Epidermal melanocyte (primary cell): ENCODE results near the gene NUDT3.
A peak's percentile ranks its signal among the peaks of the same experiment; 100 is the strongest.

Source experiments
- DNase-seq: peaks from one replicate; pipeline ENCODE4 v3.0.0; 2011; ENCODE audit warnings: low spot score; ENCODE audit not compliant: insufficient read length

NUDT3 gene

DNA sequence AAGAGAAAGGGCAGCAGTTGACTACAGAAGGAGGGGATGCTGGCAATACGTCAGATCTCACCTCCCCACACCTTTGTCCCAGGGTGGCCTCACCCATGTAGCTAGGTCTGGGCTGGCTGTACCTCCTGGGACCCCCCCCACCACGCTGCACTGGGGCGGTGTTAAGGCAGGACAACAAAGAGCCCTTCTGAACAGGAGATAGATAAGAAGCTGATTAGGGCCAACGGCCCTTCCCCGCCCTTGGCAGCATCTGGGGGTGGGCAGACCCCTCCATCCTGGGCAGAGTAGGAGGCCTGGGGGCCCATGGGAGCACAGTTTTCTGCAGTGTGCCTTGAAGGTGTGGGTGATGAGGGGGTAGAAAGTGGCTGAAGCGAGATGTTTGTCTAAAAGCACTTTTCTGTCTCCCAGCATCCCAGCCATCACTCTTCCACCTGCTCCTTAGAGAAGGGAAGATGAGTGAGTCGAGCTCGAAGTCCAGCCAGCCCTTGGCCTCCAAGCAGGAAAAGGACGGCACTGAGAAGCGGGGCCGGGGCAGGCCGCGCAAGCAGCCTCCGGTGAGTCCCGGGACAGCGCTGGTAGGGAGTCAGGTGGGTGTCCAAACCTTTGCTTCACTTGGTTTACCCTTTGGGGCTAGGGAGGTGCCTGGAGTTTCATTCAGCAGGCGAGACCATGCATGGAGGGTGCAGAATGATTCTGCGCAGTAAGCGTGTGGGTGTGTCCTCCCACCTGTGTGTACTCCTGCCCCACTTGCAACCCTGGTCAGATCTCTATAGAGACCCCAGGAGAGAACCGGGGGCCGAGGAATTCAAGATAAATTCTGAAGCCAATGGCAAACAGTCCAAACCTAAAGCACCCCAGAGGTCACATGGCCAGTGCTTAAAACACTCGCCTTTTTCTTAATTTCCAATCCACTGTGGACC lies 151.9 kb downstream of the NUDT3 start:
- DNase-seq, result no peak

DNA sequence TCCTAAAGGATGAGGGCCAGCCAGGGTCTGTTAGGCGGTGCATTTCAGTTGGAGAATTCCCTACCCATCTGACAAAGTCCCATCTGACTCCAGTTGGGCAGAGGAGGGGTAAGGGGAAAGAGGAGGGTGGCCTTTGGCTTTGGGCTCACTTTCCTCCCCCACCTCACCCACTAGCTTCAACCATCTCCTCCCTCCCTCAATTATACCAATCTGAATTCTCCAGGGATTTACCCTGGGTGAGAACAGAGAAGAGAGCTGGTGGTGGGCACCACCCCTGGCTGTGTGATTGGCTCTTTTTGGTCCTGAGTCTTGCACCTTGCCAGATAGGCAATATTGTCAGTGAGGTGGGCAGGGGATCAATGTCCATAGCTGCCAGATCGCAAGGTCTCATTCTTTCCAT lies 152.6 kb downstream of the NUDT3 start:
- DNase-seq, result no peak

DNA sequence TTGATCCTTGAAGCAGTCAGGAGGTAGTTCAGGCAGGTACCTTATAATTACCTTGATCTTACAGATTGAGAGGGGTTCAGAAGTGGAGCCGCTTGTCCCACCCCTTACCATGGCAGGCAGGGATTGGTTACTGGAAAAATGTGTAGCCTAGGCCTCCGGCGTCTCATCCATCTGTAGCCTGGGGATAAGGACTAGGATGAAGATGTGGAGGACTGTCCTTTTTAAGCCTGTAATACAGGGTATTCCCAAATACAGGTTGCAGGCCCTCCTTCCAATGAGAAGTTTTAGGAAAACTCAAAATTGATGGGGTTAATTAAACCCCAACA lies 153.0 kb downstream of the NUDT3 start:
- no peak for DNase-seq

DNA sequence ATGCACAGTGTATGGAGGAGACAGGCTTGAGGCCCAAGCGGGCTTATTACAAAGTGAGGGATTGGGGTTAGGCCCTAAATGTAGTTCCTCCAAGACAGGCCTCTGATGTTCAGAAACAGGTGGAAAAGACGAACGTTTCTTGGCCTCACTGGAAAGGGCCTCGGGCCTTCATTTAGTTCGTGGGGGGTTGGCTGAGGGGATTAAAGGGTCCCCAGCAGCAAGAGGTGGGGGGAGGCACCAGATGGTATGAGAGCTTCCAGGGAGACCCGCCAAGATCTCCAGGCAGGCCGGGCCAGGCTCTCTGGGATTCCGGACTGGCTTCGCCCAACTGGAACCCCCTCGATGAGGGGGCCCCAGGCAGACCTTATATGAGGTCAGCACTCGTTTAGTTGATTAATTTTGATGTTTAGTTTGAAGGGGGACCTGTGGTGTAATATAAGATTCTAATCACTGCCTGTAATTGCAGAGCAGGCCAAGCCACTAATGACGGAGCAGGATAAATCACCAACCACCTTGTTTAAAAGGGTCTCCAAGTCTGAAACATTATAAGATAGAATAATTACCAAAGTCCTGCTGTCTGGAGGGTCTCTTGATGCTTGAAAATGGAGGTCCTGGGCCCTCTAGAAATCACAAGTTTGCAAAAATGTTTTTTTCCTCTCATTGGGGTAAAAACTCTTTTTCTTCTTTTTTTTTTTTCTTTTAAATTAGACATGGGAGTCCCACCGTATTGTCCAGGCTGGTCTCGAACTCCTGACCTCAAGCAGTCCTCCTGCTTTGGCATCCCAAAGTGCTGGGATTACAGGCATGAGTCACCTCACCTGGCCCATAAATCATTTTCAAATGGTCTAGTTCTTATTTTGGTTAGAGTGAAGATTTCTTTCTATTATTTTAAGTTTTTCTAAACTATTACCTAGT lies 153.6 kb downstream of the NUDT3 start:
- no peak for DNase-seq

DNA sequence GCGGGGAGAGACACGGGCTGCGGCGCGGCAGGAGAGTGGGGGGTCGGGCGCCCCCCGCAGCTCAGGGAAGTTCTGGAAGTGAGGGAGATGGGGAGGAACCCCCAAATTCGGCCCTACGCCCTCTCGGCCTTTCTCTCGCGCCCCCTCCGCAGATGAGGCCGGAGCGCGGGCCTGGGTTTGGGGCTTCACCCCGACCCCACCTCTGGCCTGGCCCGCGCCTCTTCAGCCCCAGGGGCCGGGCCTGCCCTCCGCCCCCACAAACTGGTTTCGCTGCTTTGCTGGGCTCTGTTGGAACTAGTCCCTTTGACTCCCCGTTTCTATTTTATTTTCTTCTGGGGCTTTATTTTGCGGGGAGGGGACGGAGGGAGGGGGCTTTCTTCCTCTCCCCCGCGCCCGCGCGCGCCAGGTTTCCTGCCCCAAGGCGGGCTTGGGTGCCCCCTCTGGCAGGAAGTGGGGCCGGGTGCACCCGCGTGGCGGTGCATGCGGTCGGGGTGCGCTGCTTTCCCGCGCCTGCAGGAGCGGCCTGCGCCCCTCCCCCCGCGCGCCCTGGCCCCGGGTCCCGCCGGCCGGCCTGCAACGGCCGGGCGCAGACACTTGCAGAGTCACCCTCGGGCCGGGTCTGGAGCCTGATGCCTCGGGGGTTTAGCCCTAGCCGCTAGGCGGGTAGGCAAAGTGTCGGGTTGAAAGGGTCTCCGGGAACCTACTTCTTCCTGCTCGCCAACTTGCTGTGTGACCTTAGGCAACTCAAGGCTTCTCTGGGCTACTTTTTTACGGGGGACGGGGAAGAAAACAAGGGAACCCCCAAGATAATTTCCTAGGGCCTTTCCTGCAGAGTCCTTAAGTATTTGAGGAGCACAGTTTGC lies 154.5 kb downstream of the NUDT3 start:
- no peak for DNase-seq

DNA sequence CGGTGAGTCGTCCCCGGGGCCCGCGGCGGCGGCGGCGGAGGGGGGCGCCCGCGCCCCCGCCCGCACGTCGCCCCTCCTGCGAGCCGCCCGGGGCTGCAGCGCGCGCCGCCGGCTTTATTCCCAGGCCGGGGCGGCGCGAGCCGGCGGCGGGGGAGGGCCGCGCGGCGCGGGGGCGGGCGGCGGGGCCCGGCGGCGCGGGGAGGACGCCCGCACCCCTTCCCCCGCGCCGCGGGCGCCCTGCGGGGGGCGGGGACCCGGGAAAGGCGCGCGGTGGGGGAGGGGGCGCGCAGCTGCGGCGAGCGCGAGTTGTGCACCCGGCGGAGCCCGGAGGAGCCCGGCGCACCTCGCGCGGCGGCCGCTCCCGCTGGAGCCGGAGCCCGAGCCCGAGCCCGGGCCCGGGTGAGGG lies 155.2 kb downstream of the NUDT3 start:
- DNase-seq, result no peak

DNA sequence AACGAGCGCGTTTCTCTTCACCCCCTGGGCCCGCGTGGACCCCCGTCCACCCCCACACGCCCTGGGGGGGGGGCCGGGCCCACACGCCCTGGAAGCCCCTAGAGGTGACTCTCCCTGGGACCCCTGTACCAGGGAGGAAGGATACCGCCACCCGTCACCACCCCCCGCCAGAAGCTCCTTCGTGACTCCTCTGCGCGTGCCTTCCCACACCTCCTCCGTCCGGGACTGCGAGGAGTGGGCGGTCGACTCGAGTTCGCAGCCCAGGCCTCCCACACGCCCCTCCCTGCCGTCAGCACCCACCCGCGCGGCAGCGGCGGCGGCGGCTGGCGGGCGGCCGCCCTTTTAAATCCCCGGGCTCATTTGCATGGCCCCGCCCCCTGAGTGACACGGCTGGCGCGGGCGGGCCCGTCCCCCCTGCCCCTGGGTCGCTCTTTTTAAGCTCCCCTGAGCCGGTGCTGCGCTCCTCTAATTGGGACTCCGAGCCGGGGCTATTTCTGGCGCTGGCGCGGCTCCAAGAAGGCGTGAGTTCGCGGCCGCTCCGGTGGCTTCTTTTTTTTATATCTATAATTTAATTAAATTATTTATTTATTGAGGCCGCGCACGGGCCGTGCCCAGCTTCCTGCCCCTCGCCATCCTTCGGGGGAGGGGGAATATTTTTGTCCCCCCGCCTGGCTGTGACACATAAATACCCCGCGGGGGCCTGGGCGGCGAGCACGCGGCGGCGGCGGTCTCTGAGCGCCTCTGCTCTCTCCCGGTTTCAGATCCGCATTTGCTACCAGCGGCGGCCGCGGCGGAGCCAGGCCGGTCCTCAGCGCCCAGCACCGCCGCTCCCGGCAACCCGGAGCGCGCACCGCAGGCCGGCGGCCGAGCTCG lies 155.8 kb downstream of the NUDT3 start, which contains the start of gene HMGA1:
Gene HMGA1 (plus strand): TSS at position 431 of the 873 bp plus-strand sequence. CDS start 3,908 bp downstream, outside the sequence.
- DNase-seq, result peak; percentile 89

DNA sequence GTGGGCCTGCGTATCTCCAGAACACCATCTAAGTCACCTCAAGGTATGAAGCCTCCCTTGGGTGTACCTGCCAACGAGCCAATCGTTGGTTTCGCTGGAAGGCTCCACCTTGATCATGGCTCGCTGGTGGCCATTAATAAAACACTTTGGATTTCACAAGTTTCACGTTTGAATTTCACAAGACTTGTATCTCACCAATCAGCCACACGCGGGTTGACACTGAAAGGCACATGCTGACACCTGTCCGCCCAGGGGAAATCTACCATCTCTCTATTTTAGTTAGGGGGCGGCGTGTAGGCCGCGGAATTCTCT lies 156.4 kb downstream of the NUDT3 start:
- no peak for DNase-seq

DNA sequence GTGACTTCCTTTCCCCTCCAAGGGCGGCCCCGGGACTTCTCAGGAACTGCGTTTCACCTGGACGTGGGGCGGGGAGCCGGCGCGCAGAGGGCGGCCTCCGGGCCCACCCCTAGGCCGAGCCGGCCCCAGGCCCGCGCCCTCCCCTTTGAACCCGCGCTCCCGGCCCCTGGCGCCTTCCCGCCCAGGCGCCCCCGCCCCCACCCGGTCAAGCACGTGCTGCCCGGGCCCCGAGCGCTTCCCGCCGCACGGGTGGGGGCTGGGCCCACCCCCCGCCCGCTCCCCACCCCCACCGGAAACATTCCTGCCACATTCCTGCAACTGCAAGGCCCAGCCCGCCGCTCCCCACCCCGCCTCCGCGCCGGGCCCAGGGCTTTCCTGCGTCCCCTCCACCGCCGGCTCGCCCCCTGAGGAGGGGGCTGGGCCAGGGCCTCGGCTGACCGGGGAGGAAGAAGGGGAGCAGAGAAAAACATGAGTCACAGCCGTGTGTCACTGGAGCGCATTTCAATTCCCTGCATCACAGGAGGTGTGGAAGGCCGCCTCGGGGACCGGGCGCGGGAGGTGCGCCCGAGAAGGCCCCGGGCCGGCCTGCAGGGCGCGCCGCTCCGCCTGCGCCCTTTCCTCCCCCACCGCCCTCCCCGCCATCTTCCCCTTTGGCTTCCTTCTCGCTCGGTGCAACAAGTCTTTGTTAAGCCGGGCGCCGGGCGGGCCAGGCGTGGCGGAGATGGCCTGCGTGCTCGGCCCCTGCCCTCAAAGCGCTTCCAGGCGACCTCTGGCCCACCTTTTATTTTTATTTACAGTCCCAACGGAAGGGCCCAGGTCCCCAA lies 156.9 kb downstream of the NUDT3 start:
- no peak for DNase-seq

DNA sequence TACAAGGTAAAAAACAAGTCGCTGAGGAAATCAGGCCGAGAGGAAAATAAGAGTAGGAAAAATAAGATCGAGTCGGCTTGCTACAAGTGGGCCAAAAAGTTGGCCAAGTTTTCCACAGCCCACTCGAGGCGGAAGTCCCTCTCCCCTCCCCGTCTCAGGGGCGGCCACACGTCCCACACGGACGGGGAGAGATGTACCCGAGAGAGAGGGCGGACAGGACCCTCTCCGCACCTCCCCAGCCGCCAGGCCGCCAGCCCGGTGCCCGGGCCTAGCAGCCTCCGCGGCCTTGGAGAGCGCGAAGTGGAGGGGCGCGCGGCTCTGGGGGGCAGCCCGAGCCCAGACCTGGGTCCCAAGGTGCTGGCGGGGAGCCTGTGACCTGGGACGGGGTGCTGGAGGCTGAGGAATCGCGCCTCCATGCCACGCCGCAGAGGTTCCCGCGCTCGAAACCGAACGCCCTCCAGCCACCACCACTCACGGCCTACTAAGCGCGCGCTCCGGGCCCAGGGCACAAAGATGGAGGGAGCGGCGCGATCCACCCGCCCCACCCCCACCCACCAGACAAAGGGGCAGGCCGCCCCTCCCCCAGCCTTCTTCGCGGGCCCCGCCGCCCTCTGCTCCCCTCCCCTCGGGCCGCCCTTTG lies 157.7 kb downstream of the NUDT3 start:
- no peak for DNase-seq

DNA sequence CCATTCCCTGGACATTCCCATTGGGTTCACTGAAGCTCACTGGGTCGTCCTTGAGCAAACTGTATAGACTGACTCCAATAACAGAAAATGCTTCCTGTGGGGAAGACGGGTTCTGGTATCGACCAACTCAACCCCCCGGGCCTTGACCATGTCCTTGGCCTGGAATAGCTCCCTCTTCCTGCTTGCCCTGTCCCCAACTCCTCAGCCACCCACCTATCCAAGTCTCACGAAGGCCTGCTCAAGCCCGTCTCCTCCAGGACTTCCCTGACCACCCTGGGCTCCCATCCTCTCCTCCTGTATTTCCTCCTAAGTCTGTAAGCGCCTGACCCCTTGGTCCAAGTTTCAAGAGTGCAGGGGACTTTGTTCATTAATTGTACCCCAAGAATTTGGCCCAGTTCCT lies 158.6 kb downstream of the NUDT3 start:
- no peak for DNase-seq

DNA sequence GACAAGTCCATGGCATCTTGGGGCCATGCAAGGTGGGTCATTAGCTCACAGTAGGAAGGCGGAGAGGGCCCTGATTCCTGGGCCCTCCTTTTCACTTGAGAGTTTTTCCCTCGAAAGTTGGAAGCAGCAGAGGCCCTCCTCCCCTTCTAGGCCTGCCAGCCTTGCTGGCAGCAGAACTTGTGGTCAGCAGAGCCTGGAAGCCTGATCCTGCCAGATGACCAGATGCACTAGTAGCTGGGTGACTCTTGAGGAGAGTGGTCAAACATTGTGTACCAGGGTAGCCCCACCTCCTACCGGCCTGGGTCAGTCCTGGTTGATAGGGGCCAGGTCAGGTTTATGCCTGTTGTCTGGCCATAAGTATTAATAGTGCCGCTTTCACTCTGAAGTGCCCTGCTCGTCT lies 159.6 kb downstream of the NUDT3 start:
- no peak for DNase-seq

DNA sequence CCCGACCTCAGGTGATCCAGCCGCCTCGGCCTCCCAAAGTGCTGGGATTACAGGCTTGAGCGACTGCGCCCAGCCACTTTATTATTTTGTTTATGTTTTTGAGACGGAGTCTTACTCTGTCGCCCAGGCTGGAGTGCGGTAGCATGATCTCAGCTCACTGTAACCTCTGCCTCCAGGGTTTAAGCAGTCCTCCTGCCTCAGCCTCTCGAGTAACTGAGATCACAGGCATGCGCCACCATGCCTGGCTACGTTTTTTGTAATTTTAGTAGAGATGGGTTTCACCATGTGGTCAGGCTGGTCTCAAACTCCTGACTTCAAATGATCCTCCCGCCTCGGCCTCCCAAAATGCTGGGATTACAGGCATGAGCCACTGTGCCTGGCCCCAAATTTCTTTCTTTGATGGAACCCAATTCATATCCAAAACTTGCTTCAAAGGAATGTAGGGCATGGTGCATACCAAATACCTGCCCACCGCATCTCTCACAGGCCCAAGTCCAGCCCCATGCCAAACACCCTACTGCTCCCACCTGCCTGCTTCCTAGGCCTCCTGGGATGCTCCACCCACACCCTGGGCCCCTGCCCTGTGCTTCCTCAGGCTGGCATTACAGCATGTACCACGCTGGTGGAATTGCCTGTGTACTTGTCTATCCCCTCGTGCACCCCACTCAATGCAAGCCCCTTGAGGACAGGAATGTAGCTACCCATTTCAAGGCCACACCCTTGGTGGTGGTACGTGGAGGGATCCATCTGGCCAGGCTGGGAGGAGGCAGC lies 160.7 kb downstream of the NUDT3 start:
- no peak for DNase-seq

DNA sequence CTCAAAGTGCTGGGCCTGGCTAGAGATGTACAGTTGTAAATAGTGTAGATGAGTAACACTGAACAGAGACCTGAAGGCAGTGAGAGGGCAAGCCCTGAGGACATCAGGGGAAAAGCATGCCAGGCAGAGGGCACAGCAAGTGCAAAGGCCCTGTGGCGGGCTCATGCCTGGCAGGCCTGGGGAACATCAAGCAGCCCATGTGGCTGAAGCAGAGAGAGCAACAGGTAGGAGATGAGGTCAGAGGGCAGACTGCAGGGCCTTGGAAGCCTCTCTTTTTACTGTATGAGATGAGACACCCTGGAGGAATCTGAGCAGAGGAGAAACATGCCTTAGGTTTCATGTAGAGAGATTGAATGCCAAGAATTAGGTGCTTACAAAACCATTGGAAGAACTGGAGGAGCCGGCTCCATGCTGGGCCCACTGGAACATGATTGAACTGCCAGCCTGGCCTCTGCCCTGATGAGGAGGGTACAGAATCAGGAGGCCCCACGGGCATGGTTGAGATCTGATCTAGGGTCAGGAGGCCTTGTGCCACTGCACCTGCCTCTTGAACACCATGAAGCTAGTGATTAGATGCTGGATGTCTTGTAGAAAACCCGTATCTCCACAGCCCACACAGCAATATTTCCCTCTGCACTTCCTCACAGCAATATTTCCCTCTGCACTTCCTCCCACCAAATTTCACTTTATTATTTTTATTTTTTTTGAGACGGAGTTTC lies 161.7 kb downstream of the NUDT3 start:
- no peak for DNase-seq

DNA sequence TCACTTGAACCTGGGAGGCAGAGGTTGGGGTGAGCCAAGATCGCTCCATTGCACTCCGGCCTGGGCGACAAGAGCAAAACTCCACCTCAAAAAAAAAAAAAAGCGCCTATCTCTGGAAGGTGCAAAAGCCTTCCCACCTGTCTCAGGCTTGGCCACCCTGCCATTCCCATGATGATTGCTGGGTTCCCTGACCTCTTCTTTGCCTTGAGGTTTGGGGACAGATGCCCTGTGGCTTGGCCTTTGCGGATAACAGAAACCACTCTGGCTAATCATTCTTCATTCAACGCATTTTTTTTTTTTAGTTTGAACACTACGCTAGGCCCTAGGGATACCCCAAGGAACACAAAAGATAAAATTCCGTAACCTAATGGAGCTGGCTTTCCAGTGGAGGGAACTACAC lies 162.6 kb downstream of the NUDT3 start:
- DNase-seq, result no peak
